GM18867 (cell line): ENCODE results near the gene IFT27.

Source experiments
- ATAC-seq: cut with Tn5 transposase; IDR thresholded peaks from one replicate; pipeline ENCODE4 v1.9.1; 2021; ENCODE audit warnings: mild to moderate bottlenecking, moderate library complexity; ENCODE audit not compliant: unreplicated experiment

IFT27 gene

DNA sequence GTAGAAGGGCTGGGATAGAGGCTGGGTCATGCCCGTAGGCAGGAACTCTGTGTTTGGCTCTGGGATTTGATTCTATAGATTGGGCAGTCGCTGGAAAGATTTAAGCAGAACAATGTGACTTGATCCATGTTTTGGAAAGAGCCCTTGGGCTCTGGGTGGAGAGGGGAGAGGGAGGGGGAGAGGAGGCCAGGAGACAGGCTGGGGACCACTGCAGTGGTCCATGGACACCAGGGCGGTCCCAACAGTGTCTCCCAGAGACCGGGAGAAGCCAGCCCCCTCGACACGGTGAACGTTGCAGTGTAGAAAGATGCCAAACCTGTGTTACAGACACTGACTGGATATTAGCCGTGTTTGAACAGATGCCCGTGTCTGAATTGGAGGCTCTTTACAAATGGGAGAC, 21.5 kb upstream of the IFT27 start:
- ATAC-seq, result no peak

DNA sequence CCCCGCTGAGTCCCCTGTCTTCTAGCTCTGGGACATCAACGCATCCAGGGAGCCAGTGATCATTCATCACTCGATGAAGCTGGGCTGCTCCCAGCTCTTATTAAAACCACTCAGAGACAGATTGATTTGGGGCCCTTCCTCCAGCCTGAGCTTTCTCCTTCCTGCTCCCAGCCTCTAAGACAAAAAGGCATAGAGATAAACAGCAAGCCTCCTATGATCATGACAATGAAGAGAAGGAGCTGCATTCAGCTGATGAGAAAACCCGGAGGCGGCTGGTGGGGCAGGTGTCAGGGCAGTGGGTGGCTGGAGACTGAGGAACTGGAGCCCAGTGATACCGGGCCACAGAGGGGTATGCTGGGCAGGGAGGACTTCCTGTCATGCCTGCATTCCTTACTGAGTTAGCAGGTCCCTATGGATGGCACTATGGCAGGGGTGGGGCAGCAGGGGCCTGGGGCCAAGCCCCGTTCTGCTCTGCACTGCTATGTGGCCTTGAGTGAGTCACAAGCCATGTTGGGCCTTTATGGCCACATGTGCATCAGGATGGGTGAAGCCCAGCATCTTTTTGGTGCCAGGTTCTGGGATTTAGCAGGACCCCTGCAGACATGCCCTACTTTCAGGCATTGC, 20.7 kb upstream of the IFT27 start:
- ATAC-seq, result no peak

DNA sequence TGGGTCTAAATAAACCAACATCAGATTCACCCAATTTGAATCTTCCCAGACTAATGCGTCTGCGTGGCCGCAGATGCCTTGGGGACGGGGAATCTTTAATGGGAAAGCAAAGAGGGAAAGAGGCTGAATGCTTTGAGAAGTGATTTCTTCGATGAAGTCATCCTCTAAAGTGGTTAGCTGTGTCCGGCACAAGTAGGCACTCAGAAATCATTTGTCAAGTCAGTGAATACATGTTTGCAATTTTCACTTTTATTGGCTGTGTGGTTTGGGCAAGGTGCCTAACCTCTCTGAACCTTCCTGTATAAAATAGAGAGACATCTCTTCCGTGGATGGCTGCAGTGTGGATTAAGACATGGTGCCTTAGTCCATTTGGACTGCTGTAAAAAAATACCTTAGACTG, 19.7 kb upstream of the IFT27 start:
- no peak for ATAC-seq

DNA sequence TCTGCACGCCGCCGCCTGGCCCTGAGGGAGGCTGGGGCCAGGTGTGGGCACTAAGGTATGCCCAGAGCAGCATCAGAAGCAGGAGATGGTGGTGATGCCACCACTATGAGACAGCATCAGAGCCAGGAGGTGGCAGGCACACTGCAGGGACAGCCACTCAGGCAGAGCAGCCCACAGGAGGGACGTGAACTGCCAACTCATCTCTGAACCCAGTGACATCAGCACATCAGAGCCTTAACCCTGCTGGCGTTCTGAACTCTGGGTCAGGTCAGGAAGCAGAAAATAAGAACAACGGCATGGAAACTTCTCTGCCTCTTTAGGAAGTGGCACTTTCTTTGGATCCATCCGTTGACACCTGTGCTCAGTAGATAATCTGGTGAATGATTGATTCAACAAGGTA, 14.7 kb upstream of the IFT27 start:
- ATAC-seq, result peak; percentile 48

DNA sequence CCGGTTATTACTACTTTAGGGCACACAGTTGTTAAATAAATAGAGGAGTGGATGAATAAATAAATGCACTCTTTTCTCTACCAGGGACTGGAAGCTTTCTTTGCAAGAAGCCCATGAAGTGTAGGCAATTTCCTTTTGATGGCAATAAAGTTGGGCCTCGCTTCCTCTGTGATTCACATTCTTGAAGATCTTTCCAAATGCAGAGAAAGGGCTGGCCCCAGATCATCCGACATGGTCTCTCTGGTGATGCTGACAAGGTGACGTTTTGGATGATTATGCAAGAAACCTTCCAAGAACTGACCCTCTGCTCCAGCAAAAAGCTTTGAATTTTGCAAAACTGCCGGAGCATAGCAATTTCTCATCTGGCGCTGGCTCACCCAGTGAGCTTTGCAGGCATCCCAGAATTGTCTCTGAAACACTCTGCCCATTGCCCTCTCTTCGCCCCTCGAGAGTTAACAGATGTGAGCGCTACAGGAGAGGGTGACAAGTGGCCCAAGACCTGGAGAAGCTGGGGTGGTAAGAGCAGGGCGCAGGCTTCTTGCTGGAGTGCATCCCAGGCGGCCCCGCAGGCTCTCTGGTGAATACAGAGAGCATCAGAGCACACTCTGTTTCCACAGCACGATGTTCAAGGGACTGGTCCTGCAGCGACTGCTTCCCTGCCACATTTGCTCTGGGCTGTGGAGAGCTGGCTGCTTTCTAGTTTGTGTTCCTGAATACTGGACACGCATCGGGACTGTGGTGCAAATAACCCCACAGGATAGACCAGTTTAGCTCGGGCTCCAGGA, 11.5 kb upstream of the IFT27 start:
- no peak for ATAC-seq

DNA sequence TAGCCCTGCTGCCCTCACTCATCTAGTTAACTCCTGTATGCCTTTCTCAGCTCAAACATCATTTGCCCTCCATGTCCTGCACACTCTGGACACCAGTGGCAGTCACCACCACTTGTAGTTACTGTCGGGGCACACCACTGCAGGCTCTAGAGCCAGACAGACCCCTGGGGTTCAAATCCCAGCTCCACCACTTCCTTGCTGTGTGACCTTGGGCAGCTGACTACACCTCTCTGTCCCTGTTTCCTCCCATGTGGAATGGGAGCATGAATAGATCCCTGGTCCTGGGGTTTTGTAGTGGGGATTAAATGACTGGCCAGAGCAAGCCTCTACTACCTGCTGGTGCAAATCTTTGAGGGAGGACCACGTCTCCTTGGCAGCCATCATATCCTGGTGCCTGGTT, 7.8 kb upstream of the IFT27 start:
- no peak for ATAC-seq

DNA sequence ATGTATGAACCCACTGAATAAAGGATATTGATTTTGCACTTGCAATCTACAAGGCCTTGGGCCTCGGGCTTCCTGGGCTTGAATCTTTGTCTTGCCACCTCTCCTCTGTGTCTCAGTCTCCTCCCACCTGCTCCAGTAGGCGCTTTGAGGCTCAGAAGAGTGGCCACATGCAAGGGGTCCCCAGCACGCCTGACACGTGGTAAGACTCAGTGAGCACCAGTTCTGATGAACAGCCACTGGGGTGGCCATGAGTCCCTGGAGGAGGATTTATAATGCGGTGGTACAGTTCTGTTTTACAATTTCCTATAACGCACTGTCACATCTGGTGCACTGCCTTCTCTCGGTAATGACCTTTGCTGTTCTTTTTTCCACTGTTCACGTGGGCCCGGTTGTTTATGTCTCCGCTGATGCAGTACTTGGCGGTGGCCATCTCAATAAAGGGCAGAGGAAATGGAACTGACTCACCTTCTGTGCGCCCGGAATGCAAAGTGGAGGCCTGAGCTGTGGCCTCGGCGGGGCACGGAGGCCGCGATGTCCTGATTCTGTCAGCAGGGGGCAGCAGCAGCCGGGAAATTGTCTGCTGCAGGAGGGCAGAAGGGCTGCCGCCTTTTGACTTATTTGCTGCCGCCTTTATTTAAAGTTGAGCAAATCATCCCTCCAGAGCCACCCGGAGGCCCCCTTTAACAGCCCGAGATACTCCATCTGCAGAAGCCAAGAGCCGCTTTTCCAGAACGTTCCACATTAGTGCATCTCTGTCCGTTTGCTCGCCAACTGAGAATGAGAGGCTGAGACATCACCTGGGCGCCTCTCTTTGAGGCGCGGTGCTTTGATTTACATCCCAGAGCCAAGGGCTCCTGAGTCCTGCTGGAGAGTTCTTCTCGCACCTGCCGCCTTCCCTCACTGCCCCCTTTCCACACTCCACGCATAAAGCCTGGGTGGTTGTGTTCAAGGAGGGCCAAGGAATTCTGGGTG, 6.0 kb upstream of the IFT27 start:
- ATAC-seq, result no peak

DNA sequence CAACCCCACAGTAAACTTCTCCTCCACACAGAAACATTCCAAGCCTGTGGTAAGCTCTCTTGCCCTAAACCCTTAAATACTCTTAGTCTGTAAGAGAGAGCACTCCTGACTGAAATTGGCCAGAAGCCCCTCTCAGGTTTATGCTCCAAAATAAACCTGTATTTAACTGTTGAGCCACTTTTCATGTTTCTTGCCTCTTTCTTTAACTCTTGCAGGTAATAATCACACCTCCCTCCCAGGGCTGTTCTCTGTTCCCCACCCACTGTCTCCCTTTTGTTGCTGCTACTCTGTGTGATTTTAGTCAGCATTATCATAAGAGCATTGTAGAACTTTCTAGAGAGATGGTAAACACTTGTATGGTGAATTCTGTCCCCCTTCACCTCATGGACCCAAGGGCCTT, 2.1 kb upstream of the IFT27 start:
- ATAC-seq, result no peak

DNA sequence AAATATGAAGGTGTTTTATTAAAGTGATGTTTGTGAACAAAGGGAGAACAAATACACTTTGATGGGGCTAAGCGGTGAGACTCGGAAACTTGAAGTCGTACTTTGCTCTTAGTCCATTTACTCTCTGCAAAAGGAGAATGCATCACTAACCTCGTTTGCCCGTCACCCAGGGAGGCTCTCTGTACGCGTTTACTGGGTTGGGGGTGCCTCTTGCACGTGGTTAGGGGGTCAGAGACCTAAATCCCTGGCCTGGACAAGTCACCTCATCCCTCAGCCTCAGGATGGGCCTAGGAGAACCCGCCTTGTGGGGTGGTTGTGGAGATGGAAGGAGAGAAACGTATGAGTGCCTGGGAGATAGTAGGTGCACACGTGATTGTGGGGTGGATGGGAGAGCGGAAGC, 803 bp upstream of the IFT27 start:
- no peak for ATAC-seq

DNA sequence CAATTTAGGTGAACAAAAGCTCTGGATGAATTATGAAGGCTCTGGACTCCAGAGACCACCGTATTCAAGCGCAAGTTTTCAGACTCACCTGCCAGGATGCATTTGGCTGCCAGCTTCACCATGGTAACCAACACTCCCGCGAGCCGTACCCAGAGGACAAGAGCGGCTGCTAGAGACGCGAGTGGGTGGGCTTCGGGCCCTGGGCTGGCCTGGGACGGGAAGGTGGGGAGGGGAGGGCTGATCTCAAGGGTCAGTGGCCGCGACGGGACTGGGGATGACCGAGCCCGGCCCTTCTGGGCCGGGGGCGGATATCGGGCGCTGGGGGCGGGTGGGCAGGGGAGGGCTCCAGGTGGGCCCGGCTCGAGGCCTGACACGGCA, 344 bp downstream of the IFT27 start:
- no peak for ATAC-seq

DNA sequence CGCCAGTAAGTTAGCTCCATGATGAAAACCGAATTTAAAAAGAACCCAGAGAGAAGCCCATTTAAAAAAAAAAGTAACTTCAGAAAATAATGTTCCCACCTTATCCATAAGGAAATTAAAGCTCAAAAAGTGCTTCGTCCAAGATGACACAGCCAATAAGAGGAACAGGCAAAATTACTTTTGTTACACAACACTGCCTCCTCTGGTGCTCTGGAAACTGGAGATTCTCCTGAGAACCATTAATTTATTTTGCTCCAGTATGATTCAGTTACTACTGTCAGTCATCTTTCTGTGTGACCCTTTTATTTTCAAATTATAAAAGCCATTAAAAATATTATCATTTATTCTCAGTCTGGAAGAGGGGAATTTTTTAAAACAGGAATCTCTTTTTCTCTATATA, 2.0 kb downstream of the IFT27 start:
- no peak for ATAC-seq

DNA sequence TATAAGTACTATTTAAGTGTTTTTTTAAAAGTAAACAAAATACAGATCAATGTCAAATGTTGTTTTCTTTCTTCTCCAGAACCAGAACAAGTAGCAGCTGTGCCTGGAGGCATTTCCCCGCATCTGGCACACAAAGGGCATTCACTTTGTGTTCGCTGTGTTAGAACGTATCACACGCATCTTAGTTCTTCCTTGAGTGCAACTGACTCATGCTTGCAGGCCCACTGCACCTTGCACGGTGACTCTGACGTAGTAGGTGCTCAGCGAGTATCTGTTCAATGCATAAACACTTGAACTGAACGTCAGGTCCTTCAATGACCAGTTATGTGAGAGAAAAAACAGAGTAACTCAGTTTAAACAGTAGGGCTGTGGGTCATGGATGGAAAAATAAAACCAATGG, 3.5 kb downstream of the IFT27 start:
- ATAC-seq, result no peak

DNA sequence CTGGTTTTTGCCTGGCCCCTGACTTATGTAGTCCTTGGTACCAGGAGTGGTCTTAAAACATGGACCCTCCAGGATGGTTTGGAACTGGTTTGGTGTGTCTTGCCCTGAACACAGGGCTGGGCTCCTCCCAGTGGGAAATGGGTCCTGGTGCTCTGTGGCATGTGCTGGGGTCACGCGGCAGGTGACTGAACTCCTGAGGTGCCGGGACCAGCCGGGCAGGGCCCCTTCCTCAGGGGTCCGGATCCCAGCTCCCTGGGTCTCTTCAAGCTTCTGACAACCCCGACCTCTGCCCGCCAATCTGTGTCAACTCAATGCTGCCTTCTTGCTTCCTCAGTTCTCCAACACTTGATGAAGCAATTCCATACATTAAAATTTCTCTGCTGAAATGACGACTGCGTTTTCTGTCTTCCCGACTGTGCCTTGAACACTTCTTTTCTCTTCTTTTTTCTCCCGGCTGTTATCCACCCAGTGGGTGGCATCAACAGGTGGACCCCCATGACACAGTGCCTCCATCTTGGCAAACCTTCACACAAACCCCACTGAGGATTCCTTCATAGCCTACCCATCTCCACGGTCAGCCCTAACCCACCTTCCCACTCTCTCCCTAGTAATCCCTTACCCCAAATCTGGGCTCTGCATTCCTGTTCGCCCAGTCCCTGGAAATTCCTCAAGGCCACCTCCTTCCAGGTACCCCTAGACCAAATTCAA, 4.4 kb downstream of the IFT27 start:
- no peak for ATAC-seq

DNA sequence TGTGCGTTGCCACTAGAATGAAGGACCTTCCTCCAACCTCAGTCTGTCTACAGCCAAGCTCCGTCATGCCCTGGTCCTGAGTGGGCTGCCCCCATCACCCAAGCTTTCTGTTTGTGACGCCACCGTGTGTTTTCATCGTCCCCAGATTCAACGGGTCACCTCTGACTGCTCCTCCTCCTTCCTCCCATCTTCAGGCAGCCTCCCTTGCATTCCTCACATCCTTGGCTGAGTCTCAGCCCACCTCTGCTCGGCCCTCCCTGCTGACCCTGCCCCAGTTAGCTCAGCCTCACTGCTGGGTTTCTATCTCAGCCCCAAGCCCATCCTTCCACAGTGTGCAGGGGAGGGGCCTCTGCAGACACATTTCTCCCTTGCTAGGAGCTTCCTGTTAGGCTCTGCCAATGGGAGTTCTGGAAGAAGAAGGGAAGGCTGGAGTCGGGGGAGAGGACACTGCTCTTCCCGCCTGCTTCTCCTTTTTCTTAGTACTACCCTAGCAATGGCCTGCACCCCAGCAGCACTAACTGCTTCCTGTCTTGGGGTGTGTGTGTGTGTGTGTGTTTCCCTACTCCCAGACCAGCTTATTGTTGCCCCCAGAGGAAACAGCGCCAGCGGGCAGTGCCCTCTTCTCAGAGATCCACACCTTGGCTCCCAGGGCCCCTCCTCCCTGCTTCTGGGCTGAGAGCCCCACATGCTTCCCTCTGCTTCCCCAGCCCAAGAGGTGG, 5.2 kb downstream of the IFT27 start:
- ATAC-seq, result no peak

DNA sequence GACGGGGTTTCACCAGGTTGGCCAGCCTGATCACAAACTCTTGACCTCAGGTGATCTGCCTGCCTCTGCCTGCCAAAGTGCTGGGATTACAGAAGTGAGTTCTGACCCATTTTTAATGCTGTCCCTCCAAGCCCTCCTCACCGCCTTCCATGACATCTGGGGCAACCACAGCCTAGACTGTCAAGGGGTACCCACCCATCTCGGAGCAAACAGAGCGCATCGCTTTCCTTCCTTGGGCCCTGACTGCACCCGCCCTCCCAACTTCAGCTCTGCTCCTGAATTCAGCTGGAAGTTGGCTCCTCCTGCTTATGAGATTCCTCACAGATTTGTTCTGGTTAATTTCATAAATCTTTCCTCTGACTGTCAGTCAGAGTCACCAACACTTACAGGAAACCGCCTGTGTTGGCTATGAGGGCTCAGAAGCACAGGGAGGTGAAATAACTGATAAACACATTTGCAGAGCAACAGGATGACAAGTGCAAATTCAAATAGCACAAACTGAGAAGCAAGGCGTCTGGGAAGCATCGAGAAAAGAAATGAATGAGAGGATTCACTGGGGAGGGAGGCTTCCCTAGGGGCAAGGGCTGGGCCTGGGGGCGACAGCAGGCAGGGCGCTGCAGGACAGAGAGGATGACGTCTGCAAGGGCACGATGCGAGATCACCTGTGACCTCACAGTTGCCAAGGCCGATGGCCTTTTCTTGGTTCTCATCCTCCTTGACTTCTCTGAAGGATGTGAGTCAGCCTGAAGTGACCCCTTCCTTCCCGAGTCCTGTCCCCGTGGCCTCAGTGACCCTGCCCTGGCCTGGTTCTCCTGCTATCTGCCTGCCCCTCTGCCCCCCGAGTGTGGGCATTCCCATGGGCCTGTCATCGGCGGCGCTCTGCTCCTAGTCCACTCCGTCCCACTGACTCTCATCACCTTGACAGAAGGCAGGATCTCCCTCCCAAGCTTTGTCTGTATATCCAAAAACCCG, 6.1 kb downstream of the IFT27 start:
- no peak for ATAC-seq

DNA sequence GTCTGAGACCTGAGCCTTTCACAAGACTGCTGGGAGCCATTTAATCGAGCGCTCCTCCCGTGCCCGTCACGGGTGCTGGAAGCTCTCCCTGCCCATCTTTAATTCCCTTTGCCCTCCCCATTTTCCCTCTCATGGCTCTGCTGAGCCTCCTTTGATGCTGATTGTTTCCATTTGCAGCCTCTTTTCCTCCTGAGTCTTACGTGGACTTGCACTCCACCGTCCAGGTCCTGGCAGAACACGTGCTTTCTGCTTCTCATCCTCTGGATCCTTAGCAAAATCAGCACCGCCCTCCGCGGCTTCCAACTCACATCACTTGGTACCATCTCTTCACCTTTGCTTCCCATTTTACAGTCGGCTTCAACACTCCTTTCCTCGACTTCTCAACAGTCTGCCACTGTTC, 7.3 kb downstream of the IFT27 start:
- no peak for ATAC-seq

DNA sequence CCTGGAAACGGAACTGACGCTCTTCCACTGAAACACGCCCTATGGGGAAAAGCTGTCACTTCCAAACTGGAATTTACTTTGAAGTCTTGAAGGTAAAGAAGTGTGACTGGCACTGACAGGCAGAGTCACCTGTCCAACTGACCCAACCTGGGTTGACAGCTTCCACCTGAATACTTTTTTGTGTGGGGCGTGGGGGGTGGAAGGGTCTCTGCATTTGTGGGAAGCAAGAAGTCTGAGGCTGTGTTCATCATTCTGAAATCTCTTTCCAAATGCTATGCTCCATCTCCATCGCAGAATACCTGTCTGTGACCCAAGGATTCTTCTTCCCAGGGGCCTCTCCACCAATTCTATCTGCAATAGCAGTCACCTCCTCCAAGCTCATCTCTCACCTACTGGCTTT, 7.8 kb downstream of the IFT27 start:
- no peak for ATAC-seq

DNA sequence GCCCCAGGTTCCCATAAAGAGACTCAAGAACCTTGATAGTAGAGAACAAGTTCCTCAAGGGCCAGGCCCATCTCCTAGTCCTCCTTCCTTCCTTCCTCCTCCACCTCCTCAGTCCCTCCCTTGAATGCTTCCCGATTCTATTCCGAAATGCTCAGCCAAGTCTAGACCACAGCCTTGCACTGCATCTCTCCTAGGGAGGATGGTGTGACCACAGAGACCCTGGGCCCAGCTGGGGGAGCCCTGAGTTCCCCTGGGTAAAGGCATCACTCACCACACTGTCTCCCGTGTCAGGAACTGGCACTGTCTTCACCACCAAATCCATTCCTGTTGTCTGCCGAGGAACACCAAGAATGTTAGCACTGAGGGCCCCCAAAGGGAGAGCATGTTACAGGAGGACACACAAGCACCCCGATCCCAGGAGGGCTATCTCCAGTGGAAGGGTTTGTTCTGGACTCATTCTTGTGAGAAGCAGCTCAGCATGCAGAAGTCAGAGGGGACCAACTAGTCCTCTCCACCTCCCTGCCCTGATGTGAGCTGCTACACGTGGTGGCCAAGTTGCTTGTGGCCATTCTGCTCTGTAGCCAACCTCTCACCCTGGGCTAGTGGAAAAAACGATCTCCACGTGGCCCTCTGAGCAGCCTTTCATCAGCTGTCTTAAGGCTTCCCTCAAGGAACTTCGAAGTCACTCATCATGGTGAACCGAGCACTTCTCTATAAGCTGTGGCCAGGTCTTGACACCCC, 8.7 kb downstream of the IFT27 start:
- ATAC-seq, result no peak
